ENCODE results near the gene GAD1. TPM values are rescaled to one million over a fixed set of nuclear protein-coding genes. Genes with fewer than 3 reads are reported as not detected.

Gene GAD1
- total and polyA plus RNA-seq, 5 donors: 0.02 TPM; not detected in 4

DNA sequence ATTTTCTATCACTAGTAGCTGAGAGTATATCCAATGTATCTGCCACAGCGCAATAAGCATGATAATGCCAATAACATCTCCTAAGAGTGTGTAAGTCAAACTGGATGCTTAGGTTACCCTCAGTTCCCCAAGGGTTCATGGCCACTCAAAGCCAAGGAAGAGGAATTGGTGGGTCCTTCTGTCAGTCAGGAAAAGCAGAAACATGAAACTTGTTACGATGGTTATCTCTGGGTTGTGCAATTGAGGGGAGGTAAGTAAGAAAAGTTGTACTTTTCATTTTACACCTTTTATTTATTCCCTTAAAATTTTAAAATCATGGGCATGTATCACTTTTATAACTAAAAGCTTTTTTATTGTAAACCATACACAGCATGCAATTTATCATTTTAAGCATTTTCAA is 10.1 kb upstream of the GAD1 start:
- Histone ChIP-seq H3K4me3 (ENCODE audit: low read length) (no peak overlapping the region), H3K4me1 (ENCODE audit: control insufficient read depth, insufficient read depth, low read length) (no peaks in the 10 kb centered on the region), H3K27me3 (ENCODE audit: control insufficient read depth, insufficient read depth) (no peaks in the 10 kb centered on the region), H3K27ac (ENCODE audit: low read length) (no peak overlapping the region), H3K9me3 (ENCODE audit: control insufficient read depth, low read length) (no peaks in the 10 kb centered on the region)
- 87% methylated on average over 2 of the region's 2 CpGs for WGBS
- intact Hi-C loops (cut with DNase I): no loop called here
- DNase-seq (no peak), ATAC-seq (no peak)

DNA sequence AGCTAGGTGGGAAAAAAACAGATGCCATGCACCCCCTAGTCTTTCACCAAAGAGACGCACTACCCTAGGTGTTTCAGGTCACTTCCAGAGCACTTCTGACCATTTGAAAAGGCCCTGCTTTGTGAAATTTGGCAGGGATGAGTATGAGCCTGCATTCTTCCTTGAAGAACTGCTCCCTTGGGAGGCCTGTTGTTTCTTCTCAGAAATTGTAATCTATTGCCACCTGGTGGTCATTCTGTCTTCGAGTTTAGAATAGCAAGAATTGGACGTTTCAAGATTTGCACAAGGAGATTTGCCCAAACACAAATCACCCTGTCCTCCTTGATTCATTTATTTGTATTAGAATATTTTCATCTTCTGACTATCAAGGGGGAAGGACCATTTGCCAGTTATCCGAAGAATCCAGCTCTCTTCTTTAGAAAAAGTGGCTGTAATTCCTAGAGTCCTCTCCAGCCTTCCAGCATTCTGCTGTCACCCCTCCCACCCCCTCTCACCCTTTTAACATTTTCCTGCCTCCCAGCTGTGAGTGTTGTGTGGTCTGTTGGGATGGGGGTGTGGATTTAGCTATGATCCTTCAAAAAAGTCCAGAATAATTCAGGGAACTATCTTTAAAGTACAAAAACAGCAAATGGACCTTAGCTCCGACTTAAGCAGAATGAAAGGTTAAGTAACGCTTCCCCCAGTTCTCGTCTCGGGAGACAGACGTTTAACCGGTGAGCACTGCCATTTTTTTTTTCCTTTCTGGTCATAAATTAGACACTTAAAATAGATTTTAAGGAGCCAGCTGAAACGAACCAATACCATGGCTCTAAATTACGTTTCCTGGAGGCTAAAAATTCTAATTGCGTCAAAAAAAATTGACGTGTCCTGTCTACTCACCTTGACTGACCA is 3.7 kb upstream of the GAD1 start:
- WGBS: 3% methylated on average over 14 of the region's 14 CpGs
- DNase-seq: no peak

GRCh38 chr2:170813611-170814532 is 2.8 kb upstream of the GAD1 start:
- H3K9me3 ChIP-seq (ENCODE audit: control insufficient read depth, low read length): no peaks in the 10 kb centered on the region
- H3K27me3 ChIP-seq (ENCODE audit: control insufficient read depth, insufficient read depth): no peaks in the 10 kb centered on the region
- WGBS: 3% methylated on average over 41 of the region's 41 CpGs
- DNase-seq (peak in 2 of 3 donors; percentile 44 to 79), ATAC-seq (peak in 1 of 2 donors; percentile 35)
- H3K4me1 ChIP-seq (ENCODE audit: control insufficient read depth, insufficient read depth, low read length): peaks cover 2% of the 10 kb centered on the region
- H3K4me3 ChIP-seq (ENCODE audit: low read length): no peak overlapping the region
- intact Hi-C loops (cut with DNase I): loop anchor here (5.0 to 10.0 kb wide), 7 partner anchors 319 to 579 kb away; no protein-coding TSS in a partner anchor
- H3K27ac ChIP-seq (ENCODE audit: low read length): no peak overlapping the region

More for the DNA sequence above, 3.7 kb upstream of the GAD1 start:
- Histone ChIP-seq H3K4me3 (ENCODE audit: low read length) (no peak overlapping the region), H3K27me3 (ENCODE audit: control insufficient read depth, insufficient read depth) (no peaks in the 10 kb centered on the region), H3K9me3 (ENCODE audit: control insufficient read depth, low read length) (no peaks in the 10 kb centered on the region), H3K4me1 (ENCODE audit: control insufficient read depth, insufficient read depth, low read length) (peaks cover 2% of the 10 kb centered on the region), H3K27ac (ENCODE audit: low read length) (no peak overlapping the region)
- intact Hi-C loops (cut with DNase I): loop anchor here (5.0 to 10.0 kb wide), 7 partner anchors 318 to 578 kb away; no protein-coding TSS in a partner anchor
- peak; percentile 41 to 51 for ATAC-seq

GRCh38 chr2:170814533-170815230 is 2.0 kb upstream of the GAD1 start:
- WGBS: 11% methylated on average over 31 of the region's 31 CpGs
- peaks cover 2% of the 10 kb centered on the region for H3K4me1 ChIP-seq (ENCODE audit: control insufficient read depth, insufficient read depth, low read length)
- H3K9me3 ChIP-seq (ENCODE audit: control insufficient read depth, low read length): no peaks in the 10 kb centered on the region
- ATAC-seq (no peak), DNase-seq (no peak)
- intact Hi-C loops (cut with DNase I): loop anchor here (5.0 to 10.0 kb wide), 8 partner anchors 320 to 580 kb away; no protein-coding TSS in a partner anchor
- no peak overlapping the region for H3K27ac ChIP-seq (ENCODE audit: low read length)
- no peaks in the 10 kb centered on the region for H3K27me3 ChIP-seq (ENCODE audit: control insufficient read depth, insufficient read depth)
- no peak overlapping the region for H3K4me3 ChIP-seq (ENCODE audit: low read length)

GRCh38 chr2:170815311-170815710 is 1.4 kb upstream of the GAD1 start:
- no peaks in the 10 kb centered on the region for H3K27me3 ChIP-seq (ENCODE audit: control insufficient read depth, insufficient read depth)

GRCh38 chr2:170815746-170816503 is 762 bp upstream of the GAD1 start:
- ATAC-seq (peak; percentile 45 to 73), DNase-seq (peak; percentile 45 to 76 (median 75))
- Histone ChIP-seq H3K4me1 (ENCODE audit: control insufficient read depth, insufficient read depth, low read length) (peaks cover 2% of the 10 kb centered on the region), H3K27me3 (ENCODE audit: control insufficient read depth, insufficient read depth) (no peaks in the 10 kb centered on the region), H3K4me3 (ENCODE audit: low read length) (peak overlapping the region; percentile 42), H3K9me3 (ENCODE audit: control insufficient read depth, low read length) (no peaks in the 10 kb centered on the region), H3K27ac (ENCODE audit: low read length) (no peak overlapping the region)
- intact Hi-C loops (cut with DNase I): loop anchor here (5.0 to 10.0 kb wide), 5 partner anchors 321 to 581 kb away; no protein-coding TSS in a partner anchor
- WGBS: 2% methylated on average over 52 of the region's 52 CpGs

More at GRCh38 chr2:170815311-170815710, 1.4 kb upstream of the GAD1 start:
- H3K4me1 ChIP-seq (ENCODE audit: control insufficient read depth, insufficient read depth, low read length): peaks cover 2% of the 10 kb centered on the region
- 2% methylated on average over 19 of the region's 19 CpGs for WGBS
- H3K9me3 ChIP-seq (ENCODE audit: control insufficient read depth, low read length): no peaks in the 10 kb centered on the region
- DNase-seq: no peak
- intact Hi-C loops (cut with DNase I): loop anchor here (5.0 to 10.0 kb wide), 5 partner anchors 321 to 581 kb away; no protein-coding TSS in a partner anchor
- H3K4me3 ChIP-seq (ENCODE audit: low read length): no peak overlapping the region
- no peak for ATAC-seq
- no peak overlapping the region for H3K27ac ChIP-seq (ENCODE audit: low read length)

DNA sequence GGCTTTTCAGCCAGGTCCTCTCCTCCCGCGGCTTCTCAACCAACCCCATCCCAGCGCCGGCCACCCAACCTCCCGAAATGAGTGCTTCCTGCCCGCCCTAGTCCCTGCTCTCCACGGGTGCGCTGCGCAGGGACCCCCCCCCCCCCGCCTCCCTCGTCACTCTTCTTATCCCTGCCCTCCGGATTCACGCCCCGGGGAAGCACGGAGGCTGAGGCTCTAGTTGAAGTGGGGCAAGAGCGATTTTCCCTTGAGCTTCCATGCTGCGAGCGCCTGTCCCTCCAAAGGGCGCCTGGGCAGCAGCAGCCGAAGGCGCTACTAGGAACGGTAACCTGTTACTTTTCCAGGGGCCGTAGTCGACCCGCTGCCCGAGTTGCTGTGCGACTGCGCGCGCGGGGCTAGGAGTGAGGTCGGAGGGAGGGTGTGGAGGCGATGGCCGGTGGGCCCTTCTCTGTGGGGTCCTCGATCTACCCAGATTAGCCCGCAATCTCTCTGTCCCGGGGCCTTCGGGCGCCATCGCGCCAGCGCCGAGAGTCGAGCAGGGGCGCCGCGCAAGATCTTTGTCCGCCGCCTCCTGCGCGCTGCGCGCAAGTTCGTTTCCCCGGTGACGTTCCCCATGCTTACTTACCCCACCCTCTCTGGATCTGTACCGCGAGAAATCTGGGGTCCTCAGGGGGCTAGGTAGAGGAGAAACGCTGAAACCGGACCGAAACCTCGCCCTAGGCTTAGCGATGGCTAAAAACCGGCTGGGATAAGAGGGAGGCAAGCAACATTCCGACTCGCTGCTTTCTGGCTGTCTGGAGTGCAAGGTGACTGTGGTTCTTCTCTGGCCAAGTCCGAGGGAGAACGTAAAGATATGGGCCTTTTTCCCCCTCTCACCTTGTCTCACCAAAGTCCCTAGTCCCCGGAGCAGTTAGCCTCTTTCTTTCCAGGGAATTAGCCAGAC is 677 bp downstream of the GAD1 start:
- no peak for DNase-seq
- peaks cover 3% of the 10 kb centered on the region for H3K4me1 ChIP-seq (ENCODE audit: control insufficient read depth, insufficient read depth, low read length)
- H3K27me3 ChIP-seq (ENCODE audit: control insufficient read depth, insufficient read depth): no peaks in the 10 kb centered on the region
- peak overlapping the region; percentile 42 for H3K4me3 ChIP-seq (ENCODE audit: low read length)
- no peaks in the 10 kb centered on the region for H3K9me3 ChIP-seq (ENCODE audit: control insufficient read depth, low read length)
- no peak overlapping the region for H3K27ac ChIP-seq (ENCODE audit: low read length)
- under 1% methylated on average over 68 of the region's 69 CpGs for WGBS
- peak in 1 of 2 donors; percentile 14 for ATAC-seq
- intact Hi-C loops (cut with DNase I): loop anchor here (5.0 to 10.0 kb wide), 5 partner anchors 323 to 583 kb away; no protein-coding TSS in a partner anchor

DNA sequence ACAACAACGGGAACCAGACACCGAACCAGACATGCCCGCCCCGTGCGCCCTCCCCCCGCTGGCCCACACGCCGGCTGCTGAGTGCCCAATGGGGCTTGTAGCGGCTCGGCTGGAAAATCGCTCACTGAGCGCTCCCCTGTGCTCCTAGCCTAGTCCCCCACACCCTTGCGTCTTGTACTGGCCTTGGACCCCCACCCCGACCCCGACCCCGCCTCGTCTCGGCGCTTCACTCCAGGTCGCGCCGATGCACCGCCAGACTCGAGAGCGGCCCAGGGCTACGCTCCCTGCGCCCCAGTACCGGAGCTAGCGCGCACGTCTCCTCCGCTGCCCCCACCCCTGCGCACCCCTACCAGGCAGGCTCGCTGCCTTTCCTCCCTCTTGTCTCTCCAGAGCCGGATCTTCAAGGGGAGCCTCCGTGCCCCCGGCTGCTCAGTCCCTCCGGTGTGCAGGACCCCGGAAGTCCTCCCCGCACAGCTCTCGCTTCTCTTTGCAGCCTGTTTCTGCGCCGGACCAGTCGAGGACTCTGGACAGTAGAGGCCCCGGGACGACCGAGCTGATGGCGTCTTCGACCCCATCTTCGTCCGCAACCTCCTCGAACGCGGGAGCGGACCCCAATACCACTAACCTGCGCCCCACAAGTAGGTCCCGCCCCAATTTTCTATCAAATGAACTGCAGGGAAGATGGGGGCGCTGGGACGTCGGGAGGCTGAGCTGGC is 1.5 kb downstream of the GAD1 start:
- Histone ChIP-seq H3K4me1 (ENCODE audit: control insufficient read depth, insufficient read depth, low read length) (peaks cover 3% of the 10 kb centered on the region), H3K9me3 (ENCODE audit: control insufficient read depth, low read length) (no peaks in the 10 kb centered on the region), H3K4me3 (ENCODE audit: low read length) (peak overlapping the region; percentile 42), H3K27me3 (ENCODE audit: control insufficient read depth, insufficient read depth) (no peaks in the 10 kb centered on the region), H3K27ac (ENCODE audit: low read length) (no peak overlapping the region)
- intact Hi-C loops (cut with DNase I): loop anchor here (5.0 to 10.0 kb wide), 5 partner anchors 323 to 583 kb away; no protein-coding TSS in a partner anchor
- no peak for ATAC-seq
- no peak for DNase-seq
- 2% methylated on average over 60 of the region's 60 CpGs for WGBS

Measured in right cardiac atrium (tissue), 5 donors.